Spleen (tissue), 7 donors: ENCODE data around the gene ITGA2.

ENCODE experiments used
- CTCF ChIP-seq, 11 experiments: fragments of 200-600 bp in 7 of 11; fragments of 450-650 bp in 4 of 11; sonication (generic) in 4 of 11; IDR thresholded peaks in 8 of 11; conservative IDR thresholded peaks in 3 of 11; 1 replicate in 7 of 11; 2 replicates in 4 of 11; pipeline versions ENCODE4 v1.4.0 to v1.8.0; 2016 to 2021; ENCODE audit warnings: antibody characterized with exemption in 11 of 11, inconsistent platforms in 4 of 11, mild to moderate bottlenecking in 1 of 11
- POLR2A ChIP-seq, 3 donors: fragments of 450-650 bp; IDR thresholded peaks; one replicate each; pipeline ENCODE4 v1.5.1; 2017; ENCODE audit warnings: antibody characterized with exemption in 3 of 3, mild to moderate bottlenecking in 1 of 3
- POLR2AphosphoS5 ChIP-seq, 3 donors: sonication (generic); formaldehyde crosslinking; IDR thresholded peaks; one replicate each; pipeline ENCODE4 v1.5.1; 2017; ENCODE audit warnings: antibody characterized with exemption in 3 of 3
- donor health status: DM: no; HTN: no; CAD: no; lungs with moderate emphysema.
- donor health status: DM: no; HTN: no; CAD: no.
- donor health status: DM: no; HTN: no; CAD: no.

GRCh38 chr5:53130266-53130665, 141.1 kb downstream of the ITGA2 start:
- TF ChIP-seq CTCF (IDR thresholded peaks at IDR 0.05 in 8 of 11, conservative IDR thresholded peaks at IDR 0.05 in 3 of 11) (no peak), POLR2A (IDR thresholded peaks at IDR 0.05) (no peak), POLR2AphosphoS5 (IDR thresholded peaks at IDR 0.05) (no peak)
